ENCODE results near the gene ABCF3.

DNA sequence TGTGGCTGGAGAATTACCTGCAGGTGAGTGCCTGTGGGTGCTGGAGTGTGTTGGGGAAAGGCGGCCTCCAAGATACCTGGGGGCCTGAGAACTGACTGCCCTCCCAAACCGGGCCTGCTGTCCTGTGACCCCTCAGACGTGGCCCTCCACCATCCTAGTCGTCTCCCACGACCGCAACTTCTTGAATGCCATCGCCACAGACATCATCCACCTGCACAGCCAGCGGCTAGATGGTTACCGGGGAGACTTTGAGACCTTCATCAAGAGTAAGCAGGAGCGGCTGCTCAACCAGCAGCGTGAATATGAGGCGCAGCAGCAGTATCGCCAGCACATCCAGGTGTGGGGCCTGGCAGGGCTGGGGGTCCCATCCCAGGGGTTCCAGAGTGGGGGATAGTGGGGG lies 3.4 kb downstream of the ABCF3 start:
- TF ChIP-seq, protein P1, sequence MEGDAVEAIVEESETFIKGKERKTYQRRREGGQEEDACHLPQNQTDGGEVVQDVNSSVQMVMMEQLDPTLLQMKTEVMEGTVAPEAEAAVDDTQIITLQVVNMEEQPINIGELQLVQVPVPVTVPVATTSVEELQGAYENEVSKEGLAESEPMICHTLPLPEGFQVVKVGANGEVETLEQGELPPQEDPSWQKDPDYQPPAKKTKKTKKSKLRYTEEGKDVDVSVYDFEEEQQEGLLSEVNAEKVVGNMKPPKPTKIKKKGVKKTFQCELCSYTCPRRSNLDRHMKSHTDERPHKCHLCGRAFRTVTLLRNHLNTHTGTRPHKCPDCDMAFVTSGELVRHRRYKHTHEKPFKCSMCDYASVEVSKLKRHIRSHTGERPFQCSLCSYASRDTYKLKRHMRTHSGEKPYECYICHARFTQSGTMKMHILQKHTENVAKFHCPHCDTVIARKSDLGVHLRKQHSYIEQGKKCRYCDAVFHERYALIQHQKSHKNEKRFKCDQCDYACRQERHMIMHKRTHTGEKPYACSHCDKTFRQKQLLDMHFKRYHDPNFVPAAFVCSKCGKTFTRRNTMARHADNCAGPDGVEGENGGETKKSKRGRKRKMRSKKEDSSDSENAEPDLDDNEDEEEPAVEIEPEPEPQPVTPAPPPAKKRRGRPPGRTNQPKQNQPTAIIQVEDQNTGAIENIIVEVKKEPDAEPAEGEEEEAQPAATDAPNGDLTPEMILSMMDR (IDR thresholded peaks at IDR 0.05; ENCODE audit: extremely low read depth in 1 of 2, insufficient read depth in 1 of 2, low read depth in 1 of 2, low read length in 2 of 2): no peak
- no peak for TF ChIP-seq POLR2A (IDR thresholded peaks at IDR 0.05; ENCODE audit: low read depth, low read length)
